Panc1 (cell line): ENCODE measurements around the gene RAB5A.

ENCODE experiments used
- CTCF ChIP-seq: fragments of 450-650 bp; IDR thresholded peaks from 2 replicates; pipeline ENCODE4 v1.5.1; 2017; ENCODE audit warnings: mild to moderate bottlenecking
- POLR2AphosphoS5 ChIP-seq: IDR thresholded peaks from 2 replicates; pipeline ENCODE4 v1.6.1; 2012; ENCODE audit warnings: mild to moderate bottlenecking, low read depth, low read length, moderate library complexity
- TCF7L2 ChIP-seq: IDR thresholded peaks from 2 replicates; pipeline ENCODE4 v1.6.1; 2011; ENCODE audit warnings: mild to moderate bottlenecking, low read depth, low read length, inconsistent platforms

GRCh38 chr3:19911452-19911851 lies 35.4 kb upstream of the RAB5A start:
- TF ChIP-seq CTCF (no peak), POLR2AphosphoS5 (no peak), TCF7L2 (no peak)
